NCI-H1436 (cell line): ENCODE results near the gene RPL27.

Experiments
- DNase-seq: peaks from one replicate; lab custom pipeline; 2025; lab: John Stamatoyannopoulos, UW

Gene RPL27

DNA sequence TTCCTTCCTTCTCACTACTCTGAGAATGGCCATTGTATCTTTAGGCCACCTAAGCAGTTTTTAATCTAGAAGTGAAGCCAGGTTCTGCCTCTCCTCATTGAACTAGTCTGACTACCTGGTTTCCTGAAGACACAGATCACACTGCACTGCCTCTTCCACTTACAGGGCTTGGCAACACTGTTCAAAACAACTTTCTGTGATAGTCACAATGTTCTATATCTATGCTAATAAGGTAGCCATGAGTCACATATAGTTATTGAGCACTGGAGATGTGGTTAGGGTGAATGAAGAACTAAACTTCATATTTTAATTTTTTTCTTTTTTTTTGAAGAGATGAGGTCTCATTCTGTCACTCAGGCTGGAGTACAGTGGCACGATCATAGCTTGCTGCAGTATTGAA is 53.8 kb downstream of the RPL27 start:
- DNase-seq = no peak
